ENCODE results near the gene MSMB.
"Not testable (repeated sequence)": the region's sequence is repeated elsewhere in the genome, so short reads cannot be mapped to it uniquely, and the experiment has no call there.

MSMB gene

GRCh38 chr10:46057038-46057437 lies 11.0 kb upstream of the MSMB start:
- DNase-seq (ENCODE audit: low read depth), result no peak
- TF ChIP-seq CTCF (conservative IDR thresholded peaks at IDR 0.05; ENCODE audit: low read depth, low read length), result no peak

GRCh38 chr10:46055771-46056170 lies 9.7 kb upstream of the MSMB start:
- no peak overlapping the region for H3K4me3 ChIP-seq (ENCODE audit: low read length)
- TF ChIP-seq CTCF (conservative IDR thresholded peaks at IDR 0.05; ENCODE audit: low read depth, low read length), result no peak
- no peak for DNase-seq (ENCODE audit: low read depth)

More at GRCh38 chr10:46057038-46057437, 11.0 kb upstream of the MSMB start:
- no peak overlapping the region for H3K4me3 ChIP-seq (ENCODE audit: low read length)

- no peak for TF ChIP-seq CTCF (conservative IDR thresholded peaks at IDR 0.05; ENCODE audit: low read depth, low read length)
- no peak overlapping the region for H3K4me3 ChIP-seq (ENCODE audit: low read length)
- DNase-seq (ENCODE audit: low read depth), result no peak
These were observed 7.7 kb upstream of the MSMB start for GRCh38 chr10:46053534-46054434.

GRCh38 chr10:46052791-46053375 lies 6.8 kb upstream of the MSMB start:
- no peak for TF ChIP-seq CTCF (conservative IDR thresholded peaks at IDR 0.05; ENCODE audit: low read depth, low read length)
- DNase-seq (ENCODE audit: low read depth), result no peak
- H3K4me3 ChIP-seq (ENCODE audit: low read length), result no peak overlapping the region

GRCh38 chr10:46052057-46052790 lies 6.2 kb upstream of the MSMB start:
- no peak overlapping the region for H3K4me3 ChIP-seq (ENCODE audit: low read length)
- no peak for DNase-seq (ENCODE audit: low read depth)
- no peak for TF ChIP-seq CTCF (conservative IDR thresholded peaks at IDR 0.05; ENCODE audit: low read depth, low read length)

GRCh38 chr10:46050941-46051623 lies 5.0 kb upstream of the MSMB start:
- no peak overlapping the region for H3K4me3 ChIP-seq (ENCODE audit: low read length)
- no peak for DNase-seq (ENCODE audit: low read depth)
- TF ChIP-seq CTCF (conservative IDR thresholded peaks at IDR 0.05; ENCODE audit: low read depth, low read length), result no peak

GRCh38 chr10:46049497-46049831 lies 3.4 kb upstream of the MSMB start:
- H3K4me3 ChIP-seq (ENCODE audit: low read length); DNase-seq (ENCODE audit: low read depth): not testable (repeated sequence)
